ENCODE measurements around the gene PLAU.
"Not testable (repeated sequence)": the region's sequence is repeated elsewhere in the genome, so short reads cannot be mapped to it uniquely, and the experiment has no call there.

The PLAU gene

DNA sequence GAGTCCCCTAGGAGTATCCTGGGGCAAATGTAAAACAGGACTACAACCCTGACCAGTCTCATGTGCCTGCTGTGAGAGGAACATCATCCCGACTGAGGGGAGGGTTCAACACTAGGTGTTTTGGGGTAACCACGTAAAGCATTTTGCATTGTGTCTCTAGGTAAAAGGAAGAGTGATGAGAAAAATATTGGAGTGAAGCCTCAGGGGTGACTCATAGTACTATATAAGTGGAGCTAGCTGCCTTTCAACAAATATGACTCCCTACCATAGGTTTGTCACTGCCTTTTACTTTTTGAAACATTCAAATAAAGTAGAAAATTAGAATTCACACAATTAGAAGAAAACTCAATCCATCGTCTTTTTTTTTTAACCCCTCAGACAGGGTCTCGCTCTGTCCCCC is 34.0 kb upstream of the PLAU start:
- no peak for DNase-seq (ENCODE audit: low spot score)

- no peak for DNase-seq (ENCODE audit: low spot score)
Observed at GRCh38 chr10:73877533-73878160, 33.3 kb upstream of the PLAU start.

DNA sequence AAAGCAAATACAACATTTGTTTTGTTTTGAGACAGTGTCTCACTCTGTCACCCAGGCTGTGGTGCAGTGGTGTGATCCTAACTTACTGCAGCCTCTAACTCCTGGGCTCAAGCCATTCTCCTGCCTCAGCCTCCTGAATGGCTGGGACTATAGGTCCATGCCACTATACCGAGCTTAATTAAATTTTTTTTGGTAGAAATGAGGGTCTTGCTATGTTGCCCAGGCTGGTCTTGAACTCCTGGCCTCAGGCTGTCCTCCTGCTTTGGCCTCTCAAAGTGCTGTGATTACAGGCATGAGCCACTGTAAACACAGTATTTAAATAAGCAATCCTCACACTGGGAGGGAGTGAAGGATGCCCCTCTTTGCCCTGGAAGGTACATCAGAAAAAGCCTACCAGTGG is 32.6 kb upstream of the PLAU start:
- no peak for DNase-seq (ENCODE audit: low spot score)

- peak; percentile 78 for DNase-seq (ENCODE audit: low spot score)
Observed at GRCh38 chr10:73879296-73880173, 31.4 kb upstream of the PLAU start.

DNA sequence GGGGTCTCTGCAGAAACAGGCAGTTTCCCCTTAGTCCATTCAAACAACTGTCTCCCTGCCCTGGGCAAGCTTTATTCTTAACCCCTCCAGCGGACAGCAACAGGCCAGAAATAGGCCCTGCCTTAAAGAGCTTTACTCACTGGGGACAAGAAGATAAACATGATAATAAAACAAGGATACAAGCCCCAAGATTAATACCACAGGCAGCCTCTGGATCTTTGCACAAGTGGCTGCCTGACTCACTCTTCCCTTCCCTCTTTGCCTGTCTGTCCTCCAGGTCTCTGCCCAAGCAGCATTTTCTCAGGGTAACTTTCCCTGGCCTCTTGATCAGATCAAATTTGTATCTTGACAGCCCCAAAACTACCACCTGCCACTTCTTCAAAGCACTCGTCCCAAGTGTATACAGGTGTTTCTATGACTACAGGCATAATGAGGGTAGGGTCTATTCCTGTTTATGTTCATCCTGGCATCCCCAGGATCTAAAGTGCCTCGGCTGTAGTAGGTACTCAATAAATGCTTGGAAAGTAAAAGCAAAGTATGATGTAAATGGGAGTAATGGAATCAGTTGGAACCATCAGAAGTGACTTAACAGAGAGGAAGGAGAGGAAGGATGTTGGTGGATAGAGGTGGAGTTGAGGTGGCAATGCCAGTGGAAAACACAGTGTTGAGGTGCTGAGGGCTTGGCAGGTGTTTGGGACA is 29.6 kb upstream of the PLAU start:
- DNase-seq (ENCODE audit: low spot score), result no peak

- DNase-seq (ENCODE audit: low spot score), result no peak
Observed at GRCh38 chr10:73884017-73884416, 26.9 kb upstream of the PLAU start.

GRCh38 chr10:73886085-73886529 is 24.8 kb upstream of the PLAU start:
- peak; percentile 84 for DNase-seq (ENCODE audit: low spot score)

- no peak for DNase-seq (ENCODE audit: low spot score)
Observed at GRCh38 chr10:73886661-73887293, 24.2 kb upstream of the PLAU start.

DNA sequence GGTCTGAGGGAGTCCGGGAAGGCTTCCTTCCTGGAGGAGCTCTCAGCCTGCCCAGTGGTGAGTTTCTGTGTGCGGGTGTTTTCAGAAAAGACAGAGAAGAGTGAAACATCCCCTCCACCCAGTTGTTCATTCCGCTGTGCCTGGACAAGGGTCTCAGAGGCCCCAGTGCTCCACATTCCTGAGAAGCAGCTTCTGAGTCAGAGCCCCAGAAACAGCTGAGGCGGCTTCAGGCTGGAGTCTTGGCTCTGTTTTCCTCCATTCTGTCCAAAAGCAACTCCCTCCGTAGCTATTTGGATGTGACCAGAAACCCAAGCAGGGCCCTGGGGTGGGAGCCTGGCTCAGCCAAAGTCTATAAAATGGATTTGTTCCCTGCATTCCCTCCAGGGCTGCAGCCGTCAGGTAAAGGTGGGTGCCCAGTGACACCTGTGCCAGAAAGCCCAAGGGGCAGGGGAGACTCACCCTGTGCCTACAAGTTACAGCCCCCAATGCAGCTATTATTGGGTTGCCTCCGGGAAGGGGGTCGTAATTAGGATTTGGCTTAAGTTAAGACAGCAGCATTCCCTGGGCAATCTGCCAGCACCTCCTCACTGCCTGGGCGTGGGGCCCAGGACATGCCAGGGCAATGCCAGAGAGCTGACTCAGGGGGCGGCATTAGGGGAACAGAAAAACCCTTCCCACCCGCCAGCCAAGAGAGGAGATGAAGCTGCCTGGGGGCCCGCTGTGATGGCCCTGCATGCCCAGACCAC is 23.5 kb upstream of the PLAU start:
- DNase-seq (ENCODE audit: low spot score), result no peak

GRCh38 chr10:73888514-73888913 is 22.4 kb upstream of the PLAU start:
- no peak for DNase-seq (ENCODE audit: low spot score)

DNA sequence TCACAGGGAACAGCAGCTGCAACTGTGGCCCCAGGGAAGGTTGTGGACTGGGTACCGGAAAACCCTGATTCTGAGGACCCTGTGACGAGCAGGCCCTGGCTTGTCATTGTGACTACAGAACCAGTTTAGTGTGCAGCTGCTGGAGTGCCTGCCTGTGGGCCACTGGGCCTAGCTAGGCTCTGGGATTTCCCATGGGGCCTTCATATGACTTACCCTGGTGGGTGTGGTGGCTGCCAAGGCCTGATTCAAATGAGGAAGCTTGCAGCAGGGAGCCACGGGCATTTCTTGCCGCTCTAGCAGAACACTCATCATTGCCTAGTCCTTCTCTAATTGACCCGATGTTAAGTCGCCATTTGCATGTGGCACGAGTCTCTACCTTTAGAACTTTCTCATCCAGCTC is 21.9 kb upstream of the PLAU start:
- no peak for DNase-seq (ENCODE audit: low spot score)

GRCh38 chr10:73889416-73889815 is 21.5 kb upstream of the PLAU start:
- not testable (repeated sequence) for DNase-seq (ENCODE audit: low spot score)

DNA sequence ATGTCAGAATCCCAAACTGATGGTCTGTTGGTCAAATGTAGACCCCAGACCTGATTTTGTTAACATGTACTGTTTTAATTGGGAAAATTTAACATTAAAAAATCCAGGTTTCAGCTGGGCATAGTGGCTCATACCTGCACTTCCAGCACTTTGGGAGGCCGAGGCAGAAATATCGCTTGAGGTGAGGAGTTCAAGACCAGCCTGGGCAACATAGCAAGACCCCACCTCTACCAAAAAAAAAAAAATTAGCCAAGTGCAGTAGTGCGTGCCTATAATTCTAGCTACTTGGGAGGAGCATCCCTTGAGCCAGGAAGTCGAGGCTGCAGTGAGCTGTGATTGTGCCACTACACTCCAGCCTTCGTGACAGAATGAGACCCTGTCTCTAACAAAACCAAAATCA is 20.7 kb upstream of the PLAU start:
- no peak for DNase-seq (ENCODE audit: low spot score)

DNA sequence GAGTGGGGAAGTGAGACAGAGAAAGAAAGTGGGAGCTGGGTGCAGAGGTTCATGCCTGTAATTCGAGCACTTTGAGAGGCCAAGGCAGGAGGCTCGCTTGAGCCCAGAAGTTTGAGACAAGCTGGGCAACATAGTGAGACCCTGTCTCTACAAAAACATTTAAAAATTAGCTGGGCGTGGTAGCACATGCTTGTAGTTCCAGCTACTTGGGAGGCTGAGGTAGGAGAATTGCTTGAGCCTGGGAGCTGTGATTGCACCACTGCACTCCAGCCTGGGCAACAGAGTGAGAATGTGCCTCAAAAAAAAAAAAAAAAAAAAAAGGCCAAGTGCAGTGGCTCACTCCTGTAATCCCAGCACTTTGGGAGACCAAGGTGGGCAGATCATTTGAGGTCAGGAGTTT is 20.1 kb upstream of the PLAU start:
- DNase-seq (ENCODE audit: low spot score), result not testable (repeated sequence)

DNA sequence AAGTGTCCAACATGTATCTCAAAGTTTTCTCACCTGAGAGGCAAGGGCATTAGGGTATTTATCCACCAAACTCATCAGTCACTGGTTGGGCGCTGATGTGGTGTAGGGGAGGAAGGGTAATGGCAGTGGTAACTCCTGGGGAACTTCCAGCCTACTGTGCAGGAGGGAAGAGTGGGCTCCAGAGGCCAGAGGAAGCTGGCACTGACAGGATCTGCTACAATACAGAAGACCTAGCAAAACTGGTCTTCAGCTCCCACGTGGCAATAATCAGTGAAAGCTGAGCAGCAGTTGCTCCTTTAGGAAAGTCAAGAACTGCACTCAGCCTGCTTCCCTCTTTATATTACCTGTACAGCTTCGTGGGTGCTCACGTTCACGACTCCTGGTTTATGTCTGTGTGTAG is 19.4 kb upstream of the PLAU start:
- no peak for DNase-seq (ENCODE audit: low spot score)

- no peak for DNase-seq (ENCODE audit: low spot score)
Observed at GRCh38 chr10:73892310-73893030, 18.5 kb upstream of the PLAU start.

GRCh38 chr10:73893426-73893825 is 17.5 kb upstream of the PLAU start:
- DNase-seq (ENCODE audit: low spot score), result no peak

- DNase-seq (ENCODE audit: low spot score), result peak; percentile 45
Observed at GRCh38 chr10:73894245-73894971, 16.5 kb upstream of the PLAU start.

- DNase-seq (ENCODE audit: low spot score), result not testable (repeated sequence)
Observed at GRCh38 chr10:73895381-73895780, 15.6 kb upstream of the PLAU start.

GRCh38 chr10:73897693-73898092 is 13.2 kb upstream of the PLAU start:
- DNase-seq (ENCODE audit: low spot score), result no peak
